ENCODE measurements around the gene RAD51B. TPM values are rescaled to one million over a fixed set of nuclear protein-coding genes. Genes with fewer than 3 reads are reported as not detected.

RAD51B gene
- total and polyA plus RNA-seq, 2 experiments from 2014 or later, result 10.1 to 18.0 TPM

DNA sequence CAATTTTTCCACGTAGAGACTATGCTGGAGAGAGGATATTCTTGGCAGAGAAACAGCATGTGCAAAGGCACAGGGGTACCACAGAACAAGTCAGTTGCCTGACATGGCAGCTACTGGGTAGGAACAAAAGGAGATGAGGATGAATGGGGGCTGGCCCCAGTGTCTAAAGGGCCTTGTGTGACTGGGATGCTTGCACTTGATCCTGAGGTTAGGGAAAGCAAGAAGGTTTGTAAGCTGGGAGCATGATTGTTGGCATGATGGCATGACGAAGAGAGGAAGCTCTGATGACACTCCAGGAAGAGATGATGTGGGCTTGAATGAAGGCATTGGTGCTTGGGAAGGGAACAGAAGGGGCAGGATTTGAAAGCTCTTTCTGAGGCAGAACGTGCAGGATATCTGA lies 834.2 kb downstream of the RAD51B start:
- H3K79me2 ChIP-seq, result no peaks in the 10 kb centered on the region
- no peak overlapping the region for H3K4me2 ChIP-seq
- H3K27ac ChIP-seq, result no peak overlapping the region
- no peaks in the 10 kb centered on the region for H3K36me3 ChIP-seq (replicated peaks; ENCODE audit: insufficient read depth, low read depth)
- H3K4me3 ChIP-seq, result no peak overlapping the region
- TF ChIP-seq, protein P1, sequence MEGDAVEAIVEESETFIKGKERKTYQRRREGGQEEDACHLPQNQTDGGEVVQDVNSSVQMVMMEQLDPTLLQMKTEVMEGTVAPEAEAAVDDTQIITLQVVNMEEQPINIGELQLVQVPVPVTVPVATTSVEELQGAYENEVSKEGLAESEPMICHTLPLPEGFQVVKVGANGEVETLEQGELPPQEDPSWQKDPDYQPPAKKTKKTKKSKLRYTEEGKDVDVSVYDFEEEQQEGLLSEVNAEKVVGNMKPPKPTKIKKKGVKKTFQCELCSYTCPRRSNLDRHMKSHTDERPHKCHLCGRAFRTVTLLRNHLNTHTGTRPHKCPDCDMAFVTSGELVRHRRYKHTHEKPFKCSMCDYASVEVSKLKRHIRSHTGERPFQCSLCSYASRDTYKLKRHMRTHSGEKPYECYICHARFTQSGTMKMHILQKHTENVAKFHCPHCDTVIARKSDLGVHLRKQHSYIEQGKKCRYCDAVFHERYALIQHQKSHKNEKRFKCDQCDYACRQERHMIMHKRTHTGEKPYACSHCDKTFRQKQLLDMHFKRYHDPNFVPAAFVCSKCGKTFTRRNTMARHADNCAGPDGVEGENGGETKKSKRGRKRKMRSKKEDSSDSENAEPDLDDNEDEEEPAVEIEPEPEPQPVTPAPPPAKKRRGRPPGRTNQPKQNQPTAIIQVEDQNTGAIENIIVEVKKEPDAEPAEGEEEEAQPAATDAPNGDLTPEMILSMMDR (IDR thresholded peaks at IDR 0.05; ENCODE audit: poor library complexity), result no peak
- TF ChIP-seq EZH2 (IDR thresholded peaks at IDR 0.05; ENCODE audit: borderline replicate concordance) (no peak), EZH2phosphoT487 (IDR thresholded peaks at IDR 0.05; ENCODE audit: low read depth, severe bottlenecking, unreplicated experiment) (no peak)
- H3K4me1 ChIP-seq (ENCODE audit: insufficient read depth), result peaks cover 54% of the 10 kb centered on the region
- no peak for DNase-seq (ENCODE audit: low spot score)
- no peak overlapping the region for H2AFZ ChIP-seq
- no peaks in the 10 kb centered on the region for H3K9me3 ChIP-seq (ENCODE audit: low read depth)
- H3K27me3 ChIP-seq, result no peaks in the 10 kb centered on the region
- no peaks in the 10 kb centered on the region for H4K20me1 ChIP-seq (ENCODE audit: insufficient read depth, poor library complexity, severe bottlenecking)
- no peaks in the 10 kb centered on the region for H3K9me2 ChIP-seq (replicated peaks; ENCODE audit: insufficient read depth)
- WGBS (ENCODE audit: low lambda C conversion rate, missing lambda C conversion rate), result 92% methylated on average over 3 of the region's 3 CpGs

DNA sequence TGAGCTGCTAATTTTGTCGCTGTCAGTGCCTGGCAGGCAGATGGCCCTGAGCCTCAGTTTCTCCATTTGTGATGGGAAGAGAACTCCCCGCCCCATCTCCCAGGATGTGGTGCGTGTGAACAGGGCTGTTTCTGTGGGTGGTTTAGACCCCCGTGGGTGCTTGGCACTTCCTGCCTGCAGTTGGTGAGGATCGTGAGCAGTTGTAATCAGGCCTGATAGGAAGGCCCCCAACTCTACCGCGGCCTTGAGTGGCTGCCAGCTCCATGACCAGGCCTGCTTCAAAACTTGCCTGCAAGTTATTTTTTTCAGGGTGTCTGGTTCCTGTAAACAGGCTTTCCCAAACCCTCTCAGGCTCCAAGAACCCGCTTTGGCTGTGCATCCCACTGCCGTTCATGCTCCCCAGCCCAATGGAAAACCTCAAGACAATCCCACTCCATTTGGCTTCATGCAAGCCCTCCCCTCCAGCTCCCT lies 834.9 kb downstream of the RAD51B start:
- TF ChIP-seq EZH2phosphoT487 (IDR thresholded peaks at IDR 0.05; ENCODE audit: low read depth, severe bottlenecking, unreplicated experiment) (no peak), EZH2 (IDR thresholded peaks at IDR 0.05; ENCODE audit: borderline replicate concordance) (no peak)
- TF ChIP-seq, protein P1 (IDR thresholded peaks at IDR 0.05; ENCODE audit: poor library complexity), result no peak
- Histone ChIP-seq H3K27ac (peak overlapping the region; percentile 92), H3K9me3 (ENCODE audit: low read depth) (no peaks in the 10 kb centered on the region), H3K4me2 (peak overlapping the region; percentile 21), H3K36me3 (replicated peaks; ENCODE audit: insufficient read depth, low read depth) (no peaks in the 10 kb centered on the region), H2AFZ (no peak overlapping the region), H3K27me3 (no peaks in the 10 kb centered on the region), H3K4me1 (ENCODE audit: insufficient read depth) (peaks cover 61% of the 10 kb centered on the region), H3K4me3 (no peak overlapping the region), H3K9me2 (replicated peaks; ENCODE audit: insufficient read depth) (no peaks in the 10 kb centered on the region), H3K79me2 (no peaks in the 10 kb centered on the region), H4K20me1 (ENCODE audit: insufficient read depth, poor library complexity, severe bottlenecking) (no peaks in the 10 kb centered on the region)
- DNase-seq (ENCODE audit: low spot score), result no peak
- WGBS (ENCODE audit: low lambda C conversion rate, missing lambda C conversion rate), result 67% methylated on average over 9 of the region's 9 CpGs

DNA sequence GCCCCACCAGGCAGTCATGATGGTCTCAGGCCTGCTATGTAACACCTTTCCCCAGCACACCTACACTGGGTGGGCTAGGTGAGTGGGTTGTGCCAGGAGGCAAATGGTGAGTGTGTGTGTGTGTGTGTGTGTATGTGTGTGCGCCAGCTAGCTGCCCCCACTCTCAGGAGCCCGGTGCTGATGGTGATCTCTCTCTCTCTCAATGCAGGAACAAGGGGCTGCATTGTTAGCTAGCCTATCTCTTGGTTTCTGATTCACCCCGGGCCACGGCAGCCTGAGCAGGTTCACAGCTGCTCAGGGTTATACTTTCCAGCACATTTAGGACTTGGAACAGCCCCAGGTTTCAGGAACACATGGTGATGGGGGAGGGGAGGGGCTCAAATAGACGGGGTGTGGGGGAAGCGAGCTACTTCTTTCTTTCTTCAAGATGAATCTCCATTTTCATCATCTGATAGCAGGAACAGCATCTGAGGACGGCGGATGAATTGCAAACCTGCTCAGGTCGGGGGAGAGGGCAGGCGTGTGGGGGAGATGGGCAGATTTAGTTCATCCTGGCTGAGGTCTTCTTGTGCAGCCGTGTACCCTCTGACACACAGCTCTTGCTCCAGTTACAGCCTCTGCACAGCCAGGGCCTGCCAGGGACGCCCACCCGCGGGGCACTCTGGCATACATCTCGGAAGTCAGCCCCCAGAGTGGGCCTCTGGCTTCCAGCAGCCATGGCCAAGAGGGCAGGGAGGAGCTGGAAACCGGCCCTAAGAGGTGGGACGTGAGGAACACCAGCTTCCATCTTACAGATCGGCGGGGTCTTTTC lies 835.6 kb downstream of the RAD51B start:
- no peaks in the 10 kb centered on the region for H4K20me1 ChIP-seq (ENCODE audit: insufficient read depth, poor library complexity, severe bottlenecking)
- peak overlapping the region; percentile 92 for H3K27ac ChIP-seq
- H3K27me3 ChIP-seq, result no peaks in the 10 kb centered on the region
- peaks cover 63% of the 10 kb centered on the region for H3K4me1 ChIP-seq (ENCODE audit: insufficient read depth)
- H3K9me3 ChIP-seq (ENCODE audit: low read depth), result no peaks in the 10 kb centered on the region
- no peak overlapping the region for H3K4me3 ChIP-seq
- no peak for TF ChIP-seq EZH2 (IDR thresholded peaks at IDR 0.05; ENCODE audit: borderline replicate concordance)
- TF ChIP-seq EZH2phosphoT487 (IDR thresholded peaks at IDR 0.05; ENCODE audit: low read depth, severe bottlenecking, unreplicated experiment), result no peak
- TF ChIP-seq, protein P1 (IDR thresholded peaks at IDR 0.05; ENCODE audit: poor library complexity), result no peak
- H3K79me2 ChIP-seq, result no peaks in the 10 kb centered on the region
- H3K4me2 ChIP-seq, result peak overlapping the region; percentile 21
- WGBS (ENCODE audit: low lambda C conversion rate, missing lambda C conversion rate), result 63% methylated on average over 19 of the region's 19 CpGs
- no peaks in the 10 kb centered on the region for H3K9me2 ChIP-seq (replicated peaks; ENCODE audit: insufficient read depth)
- no peaks in the 10 kb centered on the region for H3K36me3 ChIP-seq (replicated peaks; ENCODE audit: insufficient read depth, low read depth)
- no peak overlapping the region for H2AFZ ChIP-seq
- DNase-seq (ENCODE audit: low spot score), result no peak

Data from hepatocyte (in vitro differentiated cells).